ENCODE data around the gene TPD52L1.
A peak's percentile ranks its signal among the peaks of the same experiment; 100 is the strongest.

TPD52L1 gene

DNA sequence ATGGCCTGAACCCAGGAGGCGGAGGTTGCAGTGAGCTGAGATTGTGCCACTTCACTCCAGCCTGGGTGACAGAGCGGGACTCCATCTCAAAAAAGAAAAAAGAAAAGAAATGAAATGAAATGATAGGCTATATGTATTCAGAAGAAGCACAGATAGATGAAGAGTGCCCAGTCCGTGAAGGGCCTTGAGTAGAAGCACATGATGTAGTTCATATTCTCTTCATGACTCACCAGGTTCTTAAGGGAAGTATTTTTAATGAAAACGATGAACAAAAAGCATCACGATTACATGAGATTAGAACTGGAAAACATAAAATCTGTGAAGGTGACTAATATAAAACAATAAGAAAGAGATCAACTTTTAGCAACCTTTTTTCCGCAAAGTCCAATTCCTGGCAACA lies 29.8 kb downstream of the TPD52L1 start:
- no peak for DNase-seq

DNA sequence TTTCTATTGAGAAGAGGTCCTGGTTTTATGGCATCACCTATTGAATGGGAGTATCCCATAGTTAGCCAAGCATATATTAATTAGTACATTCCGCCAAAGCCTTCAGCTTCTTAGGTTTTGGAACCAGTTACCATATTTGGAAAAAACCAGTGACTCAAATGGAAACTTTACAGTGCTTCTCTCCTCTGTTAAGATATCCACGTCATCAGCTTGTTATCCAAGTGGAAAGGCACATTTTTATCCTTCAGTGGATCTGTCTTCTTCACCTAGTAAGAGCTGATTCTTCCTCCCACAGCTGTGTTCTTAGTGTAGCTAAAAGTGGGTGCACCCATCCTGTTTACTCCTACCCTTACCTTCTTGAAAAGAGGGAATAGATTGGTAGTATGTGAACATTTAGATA lies 34.5 kb downstream of the TPD52L1 start:
- no peak for DNase-seq

DNA sequence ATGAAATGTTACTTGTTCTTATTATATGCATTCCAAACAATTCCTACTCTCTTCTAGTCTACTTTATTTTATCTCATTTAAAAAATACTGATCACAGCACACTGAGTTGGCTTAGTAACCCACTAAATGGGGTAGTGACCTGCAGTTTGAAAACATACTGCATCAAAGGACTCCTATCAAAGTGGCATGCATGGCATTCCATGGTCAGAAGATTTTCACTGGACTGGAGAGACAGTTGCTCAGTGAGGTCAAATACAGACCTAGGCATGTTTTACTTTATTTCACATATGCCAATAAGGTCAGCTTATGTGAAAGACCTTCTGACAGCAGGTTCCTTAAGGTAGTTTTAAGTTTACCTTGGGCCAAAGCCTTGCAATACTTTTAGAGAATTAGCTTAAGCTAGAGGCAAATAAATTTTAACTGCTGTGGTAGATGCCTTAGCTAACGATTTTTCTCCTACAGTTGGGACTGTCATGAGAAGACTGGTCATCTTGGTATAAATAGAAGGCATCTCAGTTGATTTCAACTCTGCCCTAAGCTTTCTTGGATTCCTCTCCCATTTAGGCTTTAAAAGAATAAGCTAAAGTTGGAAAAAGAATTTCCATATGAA lies 35.1 kb downstream of the TPD52L1 start:
- no peak for DNase-seq

DNA sequence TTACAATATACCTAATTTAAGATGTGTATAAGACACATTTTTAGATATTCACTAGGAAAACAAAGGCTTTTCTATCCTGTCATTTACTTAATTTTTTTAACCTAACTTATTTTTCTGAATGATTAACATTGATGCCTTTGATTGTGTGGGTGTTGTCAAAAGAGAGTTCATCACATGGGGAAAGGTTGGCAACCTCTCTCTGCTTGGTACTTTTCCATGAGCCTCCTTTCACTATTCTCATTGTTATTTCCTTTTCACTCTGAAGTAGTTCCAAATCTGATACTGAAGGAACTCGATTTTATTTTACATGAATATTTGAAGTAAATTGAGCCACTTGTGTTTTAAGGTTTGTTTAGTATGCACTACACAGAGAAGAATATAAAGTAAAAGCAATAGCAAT lies 35.9 kb downstream of the TPD52L1 start:
- DNase-seq, result no peak

DNA sequence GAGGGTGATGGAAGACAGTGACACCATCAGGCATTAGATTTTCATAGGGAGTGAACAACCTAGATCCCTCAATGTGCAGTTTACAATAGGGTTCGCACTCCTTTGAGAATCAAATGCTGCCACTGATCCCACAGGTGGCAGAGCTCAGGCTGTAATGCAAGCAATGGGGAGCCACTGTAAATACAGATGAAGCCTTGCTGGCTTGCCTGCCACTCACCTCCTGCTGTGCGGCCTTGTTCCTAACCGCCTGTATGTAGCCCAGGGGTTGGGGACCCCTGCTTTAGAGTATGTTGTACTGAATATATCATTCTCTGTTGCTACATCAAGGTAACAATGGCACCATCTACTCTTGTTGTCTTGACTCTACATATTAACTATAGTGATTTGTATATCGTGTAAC lies 37.1 kb downstream of the TPD52L1 start:
- no peak for DNase-seq

DNA sequence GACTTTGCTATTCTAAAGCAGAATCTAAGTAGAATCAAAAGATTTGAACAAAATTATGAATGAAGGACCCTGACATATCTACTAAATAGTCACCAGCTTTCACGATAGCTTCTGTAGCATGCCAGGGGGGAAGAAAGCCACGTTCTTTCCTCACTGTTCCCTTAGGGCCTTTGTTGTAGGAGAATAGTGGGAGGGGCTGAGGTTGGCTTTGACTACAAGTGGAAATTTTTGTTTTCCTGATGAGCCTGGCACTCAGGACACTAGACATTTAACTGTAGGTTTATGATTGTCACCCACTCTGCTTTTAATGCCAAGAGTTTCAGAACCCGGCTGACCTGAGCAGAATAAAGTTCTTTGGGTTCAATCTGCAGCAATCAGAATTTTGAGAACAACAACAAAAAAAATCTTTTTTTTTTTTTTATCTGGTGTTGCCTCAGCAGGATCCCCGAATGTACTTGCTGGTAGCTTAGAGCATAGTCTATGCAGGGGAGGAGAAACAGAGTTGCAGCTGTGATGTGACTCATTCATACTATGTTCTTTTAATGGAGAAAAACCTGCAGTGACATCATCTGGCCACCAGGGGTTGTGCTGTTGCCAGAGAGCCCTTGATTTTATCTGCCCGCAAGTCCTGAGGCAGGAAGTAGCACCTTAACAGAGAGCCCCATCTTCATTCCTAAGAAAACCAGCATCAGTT lies 38.5 kb downstream of the TPD52L1 start:
- peak; percentile 77 for DNase-seq

DNA sequence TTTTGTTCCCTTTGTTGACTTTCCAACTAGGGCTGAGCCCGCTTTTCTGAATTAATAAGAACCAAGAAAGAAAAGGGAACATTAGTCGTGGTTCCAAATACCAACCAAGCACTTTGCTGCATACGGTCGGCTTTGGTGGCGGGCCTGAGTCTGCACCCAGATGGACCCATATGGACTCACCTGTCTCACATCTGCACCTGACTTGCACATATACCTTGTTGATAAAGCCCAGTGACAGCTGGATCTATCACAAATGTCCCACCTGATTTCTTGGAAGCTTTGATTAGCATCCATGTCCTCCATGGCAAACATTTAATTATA lies 39.0 kb downstream of the TPD52L1 start:
- no peak for DNase-seq

DNA sequence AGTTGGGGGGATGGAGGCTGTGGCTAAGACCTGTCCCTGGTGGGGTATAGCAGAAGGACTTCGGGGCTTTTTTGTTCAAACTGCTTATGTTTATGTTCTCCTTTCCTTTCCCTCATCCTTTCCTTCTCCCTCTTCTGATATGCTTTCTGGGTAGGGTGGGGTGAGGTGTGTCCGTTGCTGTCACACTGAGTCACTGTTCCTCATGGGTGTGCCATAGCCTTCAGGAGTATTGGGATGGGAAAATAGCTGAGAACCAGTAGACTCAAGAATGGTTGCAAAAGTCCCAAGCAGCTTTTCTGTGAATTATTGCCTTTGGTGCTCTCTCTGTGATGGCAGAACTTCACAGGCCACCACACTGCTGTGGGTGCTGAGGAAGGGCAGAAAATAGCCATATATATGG lies 39.6 kb downstream of the TPD52L1 start:
- no peak for DNase-seq

DNA sequence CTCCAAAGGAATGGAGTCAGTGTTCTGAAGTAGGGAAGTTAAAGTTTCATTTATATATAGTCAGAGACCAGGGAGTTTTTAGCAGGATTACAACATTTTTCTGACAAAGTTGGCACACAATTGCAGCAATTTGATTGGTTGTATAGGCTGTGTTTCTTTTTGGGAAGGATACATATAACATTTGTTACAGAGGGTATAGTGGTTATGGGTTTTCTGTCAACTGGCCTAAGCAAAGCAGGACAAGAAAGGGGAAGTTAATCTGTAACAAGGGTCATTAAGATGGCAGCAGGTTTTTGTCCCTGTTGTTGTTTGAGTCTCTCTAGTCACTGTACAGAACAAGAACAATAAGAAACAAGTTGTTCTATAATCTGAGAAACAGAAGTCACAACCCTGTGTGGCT lies 41.4 kb downstream of the TPD52L1 start:
- DNase-seq, result no peak

DNA sequence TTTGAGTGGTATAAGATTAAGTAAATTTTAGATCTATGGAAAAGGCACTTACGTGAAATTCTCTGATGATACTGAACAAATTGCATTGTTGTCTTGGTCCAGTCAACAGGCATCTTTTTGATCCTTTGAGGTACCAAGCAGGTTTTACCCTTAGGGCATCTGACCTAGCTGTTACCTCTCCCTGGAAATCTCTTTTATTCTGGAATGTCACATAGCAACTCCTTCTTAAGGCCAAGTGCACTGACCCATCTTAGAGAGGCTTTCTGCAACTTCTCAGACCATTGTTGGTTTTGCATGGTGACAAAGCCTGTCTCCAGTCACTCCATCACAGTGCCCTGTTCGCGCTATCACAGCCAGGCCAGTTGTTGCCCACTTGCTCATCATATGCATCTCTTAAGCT lies 42.0 kb downstream of the TPD52L1 start:
- DNase-seq, result no peak

DNA sequence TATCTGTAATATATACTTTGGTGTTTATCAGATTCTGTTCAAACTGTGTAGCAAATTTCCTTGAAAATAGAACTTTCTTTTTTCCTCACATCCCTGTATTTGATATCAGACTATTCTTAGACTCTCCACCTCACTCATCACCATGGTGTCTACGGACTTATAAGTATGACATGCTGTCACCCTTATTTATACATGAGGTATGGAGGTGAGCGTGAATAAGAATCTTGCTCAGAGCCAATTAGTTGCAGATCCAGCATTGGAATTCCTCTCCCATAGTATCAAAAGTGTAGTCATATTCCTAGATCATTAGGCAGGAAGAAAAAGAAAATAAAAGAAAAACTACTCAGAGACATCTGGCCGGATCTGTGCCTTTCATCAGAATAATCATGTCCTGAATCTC lies 43.0 kb downstream of the TPD52L1 start:
- DNase-seq, result no peak

DNA sequence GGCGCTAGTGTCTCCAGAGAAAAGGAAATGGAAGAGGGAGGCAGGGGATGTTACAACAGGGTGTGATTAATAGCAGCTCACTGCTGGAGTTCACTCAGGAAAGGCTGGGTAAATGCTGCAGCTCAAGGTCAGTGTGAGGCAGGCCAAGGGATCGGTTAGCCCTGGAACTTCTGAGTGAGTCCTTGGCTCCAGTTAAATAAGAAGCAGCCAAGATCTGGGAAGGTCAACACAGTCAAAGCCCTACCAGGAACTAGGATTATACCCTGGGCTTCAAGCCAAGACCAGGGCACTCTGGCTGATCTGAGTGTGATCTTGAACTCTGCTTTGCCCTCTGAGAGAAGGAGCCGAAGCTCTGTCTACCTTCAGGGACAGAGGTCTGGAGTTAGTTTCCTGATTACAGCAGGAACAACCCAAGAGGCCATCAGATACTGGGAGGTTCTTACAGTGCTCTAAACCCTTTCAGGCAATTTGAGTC lies 44.3 kb downstream of the TPD52L1 start:
- no peak for DNase-seq

DNA sequence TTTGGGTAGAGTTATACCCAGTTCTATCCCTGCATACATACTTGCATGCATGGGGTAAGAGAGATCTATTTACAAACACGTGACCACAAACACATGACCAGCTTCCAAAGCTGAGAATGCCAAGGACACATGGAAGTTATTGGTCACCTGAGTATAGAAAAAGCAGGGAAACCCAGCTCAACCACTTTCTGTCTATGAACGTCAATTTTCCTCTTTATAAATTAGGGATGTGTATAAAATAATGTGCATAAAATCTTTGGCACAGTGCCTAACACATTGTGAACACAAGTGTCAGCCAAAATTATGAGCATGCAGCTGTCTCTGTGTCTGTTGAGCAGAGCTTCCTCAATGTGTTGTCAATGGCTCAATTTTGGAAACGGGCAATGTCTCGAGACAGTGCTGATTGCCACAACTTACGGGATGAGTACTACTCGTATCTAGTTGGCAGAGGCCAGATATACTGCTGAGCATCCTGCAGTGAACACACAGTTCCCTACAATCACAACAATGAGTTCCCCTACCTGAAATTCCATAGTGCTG lies 44.9 kb downstream of the TPD52L1 start:
- DNase-seq, result no peak

DNA sequence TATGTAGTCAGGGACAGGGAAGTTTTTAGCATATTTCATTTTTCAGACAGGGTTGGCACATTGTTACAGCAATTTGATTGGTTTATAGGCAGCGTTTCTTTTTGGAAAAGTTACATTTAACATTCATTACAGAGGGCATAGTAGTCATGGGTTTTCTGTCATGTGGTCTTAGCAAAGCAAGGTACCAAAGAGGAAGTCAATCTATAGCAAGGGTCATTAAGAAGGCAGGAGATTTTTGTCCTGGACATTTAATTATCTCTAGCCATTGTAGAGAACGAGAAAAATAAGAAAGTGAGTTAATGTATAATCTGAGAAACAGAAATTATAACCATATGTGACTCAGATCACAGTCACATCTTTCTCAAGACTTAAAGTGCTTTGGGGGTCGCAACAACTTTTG lies 47.4 kb downstream of the TPD52L1 start:
- DNase-seq, result no peak

DNA sequence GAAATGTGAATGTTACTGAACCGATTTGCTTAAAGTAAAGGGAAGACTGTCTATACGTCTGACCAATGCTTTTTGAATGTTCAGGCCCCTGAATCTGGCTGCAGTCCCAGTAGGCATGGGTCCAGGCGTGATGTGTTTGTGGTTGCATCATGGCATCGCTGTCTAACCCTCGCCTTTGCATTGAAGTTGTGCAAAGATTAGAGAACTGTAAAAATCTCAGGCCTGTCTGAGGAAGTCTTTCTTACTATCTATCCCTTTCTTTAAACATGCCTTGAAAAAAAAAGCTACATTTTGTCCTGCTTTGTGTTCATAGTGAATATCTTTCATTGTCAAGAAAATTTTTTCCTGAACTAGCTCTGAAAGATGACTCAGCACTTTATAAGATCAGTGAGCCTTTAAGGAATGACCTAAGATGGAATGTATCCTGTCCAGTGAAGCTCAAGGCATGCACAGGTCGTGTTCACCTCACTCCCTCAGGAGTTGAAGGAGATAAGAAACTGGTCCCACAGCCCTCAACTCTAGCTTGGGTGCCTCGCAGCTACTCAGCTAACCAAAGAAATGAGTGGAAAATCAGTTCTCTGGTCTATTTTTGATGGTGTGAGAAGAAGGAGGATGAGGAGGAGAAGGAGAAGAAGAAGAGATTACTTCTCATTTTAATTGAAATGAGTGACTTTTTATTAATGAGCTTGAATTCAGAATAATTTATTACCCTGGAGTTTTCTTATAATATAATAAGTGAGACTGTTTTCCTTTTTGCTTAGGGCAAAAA lies 48.6 kb downstream of the TPD52L1 start:
- no peak for DNase-seq

DNA sequence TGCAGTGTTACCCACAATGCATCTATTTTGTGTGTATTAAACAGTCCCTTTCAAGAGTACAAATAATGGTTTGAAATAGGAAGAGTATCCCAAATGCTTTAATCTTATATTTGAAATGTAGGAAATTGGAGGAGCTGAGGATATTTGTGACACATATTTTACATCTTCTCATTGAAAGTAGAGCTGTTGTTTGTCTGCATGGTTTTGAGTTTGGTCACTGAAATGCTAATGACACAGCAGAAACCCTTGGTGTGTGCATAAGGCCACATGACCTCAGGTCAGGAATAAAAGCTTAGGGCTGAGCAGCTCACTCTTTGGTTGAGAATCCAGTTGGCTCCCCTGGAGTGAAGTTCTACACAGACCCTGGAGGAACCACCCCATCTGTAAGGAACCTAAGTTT lies 49.8 kb downstream of the TPD52L1 start:
- DNase-seq, result no peak

DNA sequence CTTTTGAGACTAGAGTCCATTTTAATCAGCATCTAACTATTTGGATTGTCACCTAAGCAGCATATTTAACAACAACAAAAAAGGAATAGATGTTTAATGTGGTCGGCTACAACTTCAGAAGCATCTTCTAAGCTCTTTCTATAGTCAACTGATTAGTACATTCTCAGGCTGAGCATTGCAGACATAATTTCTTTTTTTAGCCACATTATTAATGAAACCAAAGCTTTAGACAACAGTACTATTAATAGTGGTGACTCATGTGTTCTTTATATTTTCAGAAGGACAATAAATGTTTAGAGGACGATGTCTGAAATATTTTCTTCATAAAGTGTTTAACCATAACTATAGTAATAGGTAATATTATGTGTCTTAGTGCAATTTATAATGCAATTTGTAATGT lies 52.4 kb downstream of the TPD52L1 start:
- DNase-seq, result no peak

DNA sequence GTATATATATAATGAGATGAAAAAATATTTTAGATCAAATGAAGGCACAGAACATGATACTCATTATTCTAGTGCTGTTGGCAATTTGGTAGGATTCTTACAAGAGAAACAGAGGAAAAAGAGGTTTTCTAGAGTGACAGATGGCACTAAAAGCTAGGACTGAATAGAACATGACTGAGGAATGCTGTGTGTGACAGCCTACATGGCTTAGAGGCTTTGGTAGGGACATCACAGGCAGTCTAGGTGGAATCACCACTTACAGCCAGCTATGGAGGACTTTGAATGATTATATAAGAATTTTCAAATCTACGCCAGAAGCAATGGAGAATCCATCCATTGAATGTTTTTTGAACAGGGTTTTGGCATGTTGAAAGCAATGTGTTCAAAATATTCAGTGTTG lies 52.8 kb downstream of the TPD52L1 start:
- no peak for DNase-seq

DNA sequence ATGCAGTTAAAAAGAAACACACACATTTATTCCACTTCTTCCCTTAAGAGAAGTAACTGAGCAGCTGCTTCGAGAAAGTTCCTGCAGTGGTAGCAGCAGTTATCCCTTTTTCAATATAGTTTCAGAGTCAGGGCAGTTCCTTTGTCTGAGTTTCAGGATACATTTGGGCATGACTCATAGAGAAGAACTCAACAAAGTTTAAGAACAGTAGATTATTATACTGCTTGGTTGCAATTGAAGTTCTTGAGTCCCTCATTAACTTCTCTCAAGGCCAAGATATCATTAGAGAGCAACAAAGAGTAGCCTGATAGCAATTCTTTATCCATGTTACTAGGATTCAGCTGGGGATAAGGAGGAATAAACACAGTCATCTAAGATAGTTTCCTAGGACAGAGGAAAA lies 54.4 kb downstream of the TPD52L1 start:
- DNase-seq, result no peak

DNA sequence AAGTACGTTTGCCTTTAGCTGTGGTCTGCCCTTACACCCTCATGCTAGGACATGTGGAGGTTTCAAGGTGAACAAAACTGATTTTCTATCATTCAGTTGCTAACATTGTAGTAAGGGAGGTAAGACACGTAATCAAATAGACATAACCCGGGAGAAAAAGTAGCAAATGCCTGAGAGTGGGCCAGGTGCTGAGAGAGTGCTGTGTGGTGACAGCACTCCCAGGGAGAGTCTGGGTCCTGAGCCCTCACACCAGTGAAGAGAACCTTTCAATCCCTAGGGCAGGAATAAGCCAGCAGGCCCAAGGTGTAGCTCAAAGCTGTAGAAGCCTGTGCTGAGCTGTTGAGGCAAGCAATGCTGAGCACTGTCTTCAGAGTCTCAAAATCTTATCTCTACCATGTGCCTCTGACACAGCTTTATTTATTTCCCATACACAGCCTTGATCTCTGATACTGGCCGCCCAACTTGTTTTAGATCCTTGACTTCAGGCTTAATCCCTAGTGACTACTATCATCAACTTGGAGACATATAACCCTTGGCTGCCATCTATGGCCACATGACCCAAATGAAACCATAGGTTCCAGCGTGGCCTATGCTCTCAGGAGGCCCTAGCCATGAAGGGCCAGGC lies 55.2 kb downstream of the TPD52L1 start:
- no peak for DNase-seq

DNA sequence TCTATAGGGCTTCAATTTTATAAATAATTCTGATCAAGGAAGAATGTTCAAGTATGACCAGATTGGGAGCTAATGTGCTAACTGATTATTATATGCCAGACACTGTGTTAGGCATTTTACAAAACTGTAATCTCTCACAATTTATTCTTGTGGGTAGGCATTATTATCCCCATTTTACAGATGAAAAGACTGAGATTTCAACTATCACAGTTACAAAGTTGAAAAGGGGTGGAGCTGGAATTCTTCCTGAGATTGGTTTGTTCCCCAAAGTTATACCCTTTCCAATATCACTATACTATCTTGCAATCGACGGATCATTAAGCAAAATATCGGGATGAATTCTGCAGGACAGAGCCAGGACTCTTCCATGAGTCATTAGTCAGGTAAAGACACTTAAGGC lies 57.1 kb downstream of the TPD52L1 start:
- no peak for DNase-seq

DNA sequence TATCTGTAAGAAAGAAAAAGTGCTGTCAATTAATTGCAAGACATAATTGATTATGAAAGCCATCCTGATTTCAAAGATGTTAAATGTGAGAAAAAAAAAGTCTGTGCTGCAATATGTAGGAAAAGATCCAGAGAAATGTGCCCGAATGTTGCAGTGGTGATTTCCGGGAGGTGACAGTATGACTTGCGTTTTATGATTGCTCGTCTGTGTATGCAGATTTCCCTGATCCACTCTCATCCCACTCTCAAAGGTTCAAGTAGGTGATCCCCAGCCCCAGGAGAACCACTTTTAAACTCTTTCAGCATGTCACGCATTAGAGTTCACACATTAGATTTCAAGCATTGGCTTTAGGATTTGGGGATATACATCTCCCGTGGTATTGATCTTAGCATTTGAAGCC lies 57.8 kb downstream of the TPD52L1 start:
- DNase-seq, result no peak

DNA sequence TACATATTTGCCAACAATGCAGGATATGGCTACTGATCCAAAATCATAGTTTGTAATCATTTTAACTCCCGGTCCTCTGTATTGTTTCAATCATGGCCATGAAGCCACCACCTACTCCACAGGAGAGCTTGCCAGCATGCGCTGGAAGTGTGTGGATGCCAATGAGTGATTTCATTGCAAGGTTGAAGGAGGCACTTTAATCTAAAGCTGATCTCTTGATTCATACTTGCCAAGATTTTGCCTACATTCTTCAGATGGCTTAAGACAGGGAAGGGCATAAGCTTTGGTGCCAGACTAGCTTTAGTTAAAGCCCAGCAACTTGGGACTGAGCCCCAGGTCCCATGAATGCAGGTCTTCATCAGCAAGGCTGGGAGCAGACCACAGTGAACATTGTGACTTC lies 58.8 kb downstream of the TPD52L1 start:
- no peak for DNase-seq

DNA sequence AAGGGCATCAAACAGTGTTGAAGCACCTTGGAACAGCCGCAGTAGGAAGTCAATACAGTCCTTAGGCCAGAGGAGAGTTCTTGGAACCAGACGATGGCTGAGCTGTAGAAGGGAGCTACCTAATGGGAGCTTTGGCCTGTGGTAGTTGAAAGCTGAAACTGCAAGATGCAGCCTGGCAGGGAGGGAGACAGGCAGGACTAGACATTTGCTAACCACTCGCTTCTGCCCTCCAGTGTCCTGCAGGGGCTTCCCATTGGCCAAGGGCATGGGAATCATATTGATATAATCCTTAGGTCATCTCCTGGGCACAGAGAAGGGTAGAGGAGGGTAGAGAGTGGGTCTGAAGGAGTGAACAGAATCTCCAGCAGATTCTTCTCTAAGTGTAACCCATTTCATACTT lies 60.4 kb downstream of the TPD52L1 start:
- no peak for DNase-seq
